H1 (cell line): ENCODE measurements around the gene TBPL2. TPM values are rescaled to one million over a fixed set of nuclear protein-coding genes. Genes with fewer than 3 reads are reported as not detected.

Source experiments
- RBBP5 ChIP-seq: IDR thresholded peaks from 2 replicates; pipeline ENCODE4 v1.7.1; 2012; ENCODE audit warnings: low read depth, mild to moderate bottlenecking, inconsistent platforms, low read length, moderate library complexity, borderline replicate concordance
- TEAD4 ChIP-seq: IDR thresholded peaks from 2 replicates; pipeline ENCODE4 v1.6.1; 2012; ENCODE audit warnings: low read depth, low read length, inconsistent platforms, mixed read lengths
- ZNF274 ChIP-seq: IDR thresholded peaks from 2 replicates; pipeline ENCODE4 v1.7.0; 2012; ENCODE audit warnings: low read length, borderline replicate concordance; ENCODE audit errors: extremely low read depth
- polyA plus RNA-seq, 7 experiments: library from polyadenylated mRNA; depleted of rRNA in 3 of 7; stranded (reverse) in 5 of 7; unstranded in 2 of 7; fragments of >200 nt in 5 of 7; fragments of 200-250 nt in 2 of 7; gene quantifications; 1 replicate in 5 of 7; 2 replicates in 1 of 7; 4 replicates in 1 of 7; pipeline versions ENCODE4 v1.2.1 to v1.2.3, GENCODE V29; 2011 to 2013; ENCODE audit warnings: missing spikeins in 2 of 7, mixed read lengths in 2 of 7
- total RNA-seq: library from RNA; stranded (reverse); fragmentation: NEBNext Ultra II Directional; extraction: Animal tissue kit (Norgen Biotek cat#: 25700); gene quantifications from 2 replicates; pipeline ENCODE4 v1.2.1, GENCODE V29; 2021

TBPL2 gene
- total and polyA plus RNA-seq, 2 of the 8 experiments (the other 6 are each of a cell fraction or from before 2014, with no cell fraction given) = 0.03 TPM; not detected in 1

DNA sequence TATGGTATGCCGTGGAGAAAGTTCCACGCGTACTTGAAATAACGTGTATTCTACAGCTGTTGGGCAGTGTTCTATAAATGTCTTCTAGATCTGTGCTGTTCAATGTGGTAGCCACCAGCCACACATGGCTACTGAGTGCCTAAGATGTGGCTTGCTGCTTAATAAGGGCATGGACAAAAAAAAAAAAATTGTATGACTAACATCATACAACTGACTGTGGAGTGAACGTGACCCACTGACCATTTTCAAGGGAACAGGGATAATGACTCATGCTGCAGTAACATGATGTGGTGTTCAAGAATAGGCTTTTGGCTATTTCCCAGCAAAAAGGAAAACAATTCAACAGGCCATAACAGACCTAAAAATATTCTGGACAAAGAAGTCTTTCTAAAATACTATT lies 41.7 kb downstream of the TBPL2 start (continued):
- TF ChIP-seq RBBP5 (no peak), TEAD4 (no peak), ZNF274 (no peak)
